Astrocyte (in vitro differentiated cells and primary cell): ENCODE measurements around the gene CDK16.

Experiments used
- EZH2 ChIP-seq: IDR thresholded peaks from 2 replicates; pipeline ENCODE4 v1.6.1; 2012; ENCODE audit warnings: mild to moderate bottlenecking, low read length, inconsistent platforms; ENCODE audit not compliant: insufficient read depth
- TF ChIP-seq, protein P1 (sequence below): IDR thresholded peaks from 2 replicates; pipeline ENCODE4 v1.5.1; 2011; ENCODE audit warnings: low read depth, mild to moderate bottlenecking, inconsistent platforms, low read length, moderate library complexity; ENCODE audit not compliant: insufficient read depth

DNA sequence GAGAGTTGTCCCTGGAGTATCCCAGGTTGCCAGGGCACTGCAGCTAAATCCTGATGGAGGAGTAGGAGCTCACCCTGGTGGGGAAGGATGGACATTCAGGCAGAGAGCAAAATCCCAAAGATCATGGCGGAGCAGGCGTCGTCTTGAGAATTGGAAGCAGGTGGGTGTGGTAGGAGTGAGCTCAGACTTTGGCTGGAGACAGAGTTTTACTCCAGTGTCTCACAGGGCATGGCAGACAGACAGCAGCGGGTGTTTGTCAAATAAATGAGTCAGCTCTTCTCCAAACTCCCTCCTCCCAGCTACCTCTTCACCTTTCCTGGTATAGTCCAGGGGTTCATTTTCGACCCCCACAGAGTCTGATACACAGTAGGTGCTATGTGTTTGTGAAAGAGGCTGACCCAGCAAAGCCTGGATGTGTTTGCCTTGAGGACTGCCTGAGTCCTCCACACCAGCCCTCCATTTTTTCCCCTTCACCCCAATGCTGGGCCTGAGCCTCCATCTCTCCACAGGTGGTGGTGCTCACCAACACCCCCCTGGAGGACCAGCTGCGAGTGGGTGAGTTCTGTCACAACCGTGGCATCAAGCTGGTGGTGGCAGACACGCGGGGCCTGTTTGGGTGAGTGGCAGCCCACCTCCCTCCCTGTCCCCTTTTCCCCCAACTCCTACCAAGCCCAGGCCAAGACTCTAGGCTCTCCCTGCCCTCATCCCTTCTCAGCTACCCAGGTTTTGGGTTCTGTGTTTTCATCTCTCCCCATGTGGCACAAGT lies 17.9 kb upstream of the CDK16 start:
- TF ChIP-seq, protein P1, sequence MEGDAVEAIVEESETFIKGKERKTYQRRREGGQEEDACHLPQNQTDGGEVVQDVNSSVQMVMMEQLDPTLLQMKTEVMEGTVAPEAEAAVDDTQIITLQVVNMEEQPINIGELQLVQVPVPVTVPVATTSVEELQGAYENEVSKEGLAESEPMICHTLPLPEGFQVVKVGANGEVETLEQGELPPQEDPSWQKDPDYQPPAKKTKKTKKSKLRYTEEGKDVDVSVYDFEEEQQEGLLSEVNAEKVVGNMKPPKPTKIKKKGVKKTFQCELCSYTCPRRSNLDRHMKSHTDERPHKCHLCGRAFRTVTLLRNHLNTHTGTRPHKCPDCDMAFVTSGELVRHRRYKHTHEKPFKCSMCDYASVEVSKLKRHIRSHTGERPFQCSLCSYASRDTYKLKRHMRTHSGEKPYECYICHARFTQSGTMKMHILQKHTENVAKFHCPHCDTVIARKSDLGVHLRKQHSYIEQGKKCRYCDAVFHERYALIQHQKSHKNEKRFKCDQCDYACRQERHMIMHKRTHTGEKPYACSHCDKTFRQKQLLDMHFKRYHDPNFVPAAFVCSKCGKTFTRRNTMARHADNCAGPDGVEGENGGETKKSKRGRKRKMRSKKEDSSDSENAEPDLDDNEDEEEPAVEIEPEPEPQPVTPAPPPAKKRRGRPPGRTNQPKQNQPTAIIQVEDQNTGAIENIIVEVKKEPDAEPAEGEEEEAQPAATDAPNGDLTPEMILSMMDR: peak; percentile 14
- TF ChIP-seq EZH2: no peak
